ENCODE data around the gene ATXN1.
"Not testable (repeated sequence)": the region's sequence is repeated elsewhere in the genome, so short reads cannot be mapped to it uniquely, and the experiment has no call there.

Gene ATXN1

DNA sequence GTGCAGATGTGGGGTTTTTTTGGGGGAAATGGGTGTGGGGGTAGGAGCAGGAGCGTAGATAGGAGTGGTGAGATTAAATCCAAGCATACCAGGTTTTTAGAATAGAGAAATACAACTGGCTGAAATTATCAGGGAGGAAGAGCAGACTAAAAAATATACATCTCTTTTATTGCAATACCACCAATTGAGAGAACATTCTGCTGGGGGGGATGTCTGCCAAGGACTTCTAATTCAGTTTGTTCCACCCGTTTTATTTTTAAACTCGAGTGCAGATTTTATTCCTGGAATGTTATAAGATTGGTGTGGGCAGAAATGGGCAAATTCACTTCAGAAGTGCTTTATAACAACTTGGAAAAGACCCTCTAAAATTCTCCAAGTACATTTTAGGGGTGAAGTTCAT lies 330.2 kb downstream of the ATXN1 start:
- no peak for DNase-seq

GRCh38 chr6:16430391-16431089 lies 330.7 kb downstream of the ATXN1 start:
- no peak for DNase-seq

DNA sequence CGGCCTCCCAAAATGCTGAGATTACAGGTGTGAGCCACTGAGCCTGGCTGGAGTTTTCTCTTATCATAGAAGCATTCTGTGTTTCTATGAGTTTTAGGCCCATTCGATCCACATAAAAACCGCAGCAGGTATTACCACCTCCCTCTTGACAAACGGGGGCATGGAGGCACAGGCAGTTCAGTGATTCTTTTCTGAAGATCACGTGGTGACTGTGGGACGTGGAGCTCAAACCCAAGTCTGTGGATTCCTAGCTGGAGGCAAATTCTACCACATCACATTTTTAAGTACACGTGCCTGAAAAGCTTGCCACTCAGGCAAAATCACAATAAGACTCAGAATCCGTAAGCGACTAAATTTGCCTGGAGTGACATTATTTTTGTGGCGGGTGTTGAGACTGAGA lies 331.6 kb downstream of the ATXN1 start:
- DNase-seq, result no peak

GRCh38 chr6:16427124-16427523 lies 334.1 kb downstream of the ATXN1 start:
- no peak for DNase-seq

DNA sequence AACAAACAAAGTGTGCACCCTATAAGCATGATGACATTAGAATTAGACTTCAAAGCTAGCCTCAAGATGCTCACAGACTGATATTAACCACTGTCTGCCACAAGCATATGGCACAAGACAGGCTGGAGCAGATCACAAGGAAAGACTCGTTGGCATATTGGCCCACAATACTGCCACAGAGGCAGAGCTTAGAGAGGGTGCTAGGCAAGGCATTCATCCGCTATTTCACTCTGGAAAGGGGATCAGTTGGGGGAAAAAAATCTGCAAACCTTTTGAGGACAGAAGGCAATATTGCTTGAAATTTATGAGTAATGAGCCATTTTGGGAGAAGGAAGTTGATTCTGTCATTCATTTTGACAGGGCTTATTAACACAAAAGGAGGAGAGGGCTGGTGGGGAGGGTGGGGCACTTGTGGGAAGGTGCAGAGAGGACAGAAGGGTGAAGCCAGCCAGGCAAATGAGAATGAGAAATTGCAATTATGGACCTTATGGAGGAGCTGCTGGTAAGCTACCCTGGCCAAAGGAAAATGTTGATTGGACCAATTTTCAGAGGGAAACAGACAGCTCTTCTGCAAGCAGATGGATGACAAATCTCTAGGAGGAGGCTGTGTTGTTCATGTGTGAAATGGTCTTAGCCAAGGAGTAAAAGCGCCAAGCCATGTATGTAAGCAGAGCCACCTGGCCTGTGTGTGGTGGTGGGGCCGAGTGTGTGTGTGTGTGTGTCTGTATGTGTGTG lies 335.2 kb downstream of the ATXN1 start:
- peak in 1 of 2 donors; percentile 11 for DNase-seq

GRCh38 chr6:16421462-16421960 lies 339.7 kb downstream of the ATXN1 start:
- DNase-seq, result no peak

- DNase-seq, result peak; percentile 32 to 63
Observed at GRCh38 chr6:16420715-16421461, 340.4 kb downstream of the ATXN1 start.

GRCh38 chr6:16420337-16420714 lies 340.9 kb downstream of the ATXN1 start:
- DNase-seq, result no peak

DNA sequence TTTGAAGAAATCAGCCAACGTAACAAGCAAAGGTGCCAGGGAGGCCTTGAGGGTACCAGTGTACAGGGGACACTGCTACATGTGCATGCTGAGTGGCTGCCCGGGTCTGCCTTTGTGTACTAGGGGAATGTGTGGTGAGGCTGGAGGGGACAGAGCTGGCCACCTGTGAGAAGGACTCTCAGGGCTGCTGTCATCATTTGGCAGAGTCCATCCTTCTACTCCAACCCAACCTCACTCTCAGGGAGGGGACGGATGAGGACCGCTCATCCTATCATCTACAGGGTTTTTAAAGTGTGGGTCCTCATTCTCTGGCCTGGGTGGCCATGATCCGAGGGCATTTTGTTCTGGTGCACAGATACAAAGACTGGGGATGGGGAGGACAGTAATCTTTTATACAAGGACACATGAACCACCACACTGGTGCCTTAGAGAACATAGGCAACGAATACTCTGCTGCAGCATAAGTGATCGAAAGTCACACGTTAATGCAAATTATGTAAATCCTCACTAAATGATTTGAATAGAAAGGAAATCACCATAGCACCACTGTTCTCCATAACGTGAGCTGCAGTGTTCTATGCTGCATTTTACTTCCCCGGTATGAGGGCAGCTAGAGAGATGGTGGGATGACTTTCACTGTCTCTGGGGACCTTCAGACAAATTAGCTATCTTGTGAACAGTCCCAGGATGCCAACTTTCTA lies 341.5 kb downstream of the ATXN1 start:
- DNase-seq, result no peak

DNA sequence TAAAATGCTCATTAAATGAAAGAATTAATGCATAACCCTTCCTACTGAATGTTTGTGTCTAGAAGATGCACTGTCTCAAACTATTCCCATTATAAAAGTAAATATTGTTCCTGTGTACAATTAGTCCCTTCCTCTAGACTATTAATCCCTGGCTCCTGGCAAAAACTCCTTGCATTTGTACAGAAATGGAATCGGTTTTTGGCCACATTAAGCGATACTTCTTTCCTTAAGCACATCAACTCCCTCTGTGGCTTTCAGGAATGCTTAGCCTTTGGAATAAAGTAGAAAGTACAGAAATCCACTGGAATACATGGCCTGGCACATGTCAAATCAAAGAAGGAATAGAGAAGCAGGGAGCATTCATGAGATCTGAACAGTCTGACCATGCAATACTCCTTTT lies 343.1 kb downstream of the ATXN1 start:
- DNase-seq, result no peak

DNA sequence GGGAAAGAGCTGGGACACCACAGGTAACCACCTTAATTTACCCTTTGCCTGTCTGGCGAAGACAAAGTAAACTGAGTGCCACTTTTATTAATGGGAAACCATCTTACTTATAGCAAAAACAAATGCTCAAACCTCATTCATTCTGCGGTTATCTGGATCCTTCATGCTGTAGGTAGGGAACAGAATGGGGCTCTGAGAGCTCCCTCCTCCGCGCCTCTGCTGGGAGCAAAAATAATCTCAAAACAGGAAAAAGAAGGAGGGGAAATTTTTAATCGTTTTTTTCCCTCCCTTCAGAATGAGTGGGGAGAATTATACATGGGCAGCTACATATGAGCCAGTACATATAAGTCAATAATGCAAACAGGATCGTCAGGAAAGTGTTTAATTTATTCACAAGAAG lies 345.6 kb downstream of the ATXN1 start:
- no peak for DNase-seq

DNA sequence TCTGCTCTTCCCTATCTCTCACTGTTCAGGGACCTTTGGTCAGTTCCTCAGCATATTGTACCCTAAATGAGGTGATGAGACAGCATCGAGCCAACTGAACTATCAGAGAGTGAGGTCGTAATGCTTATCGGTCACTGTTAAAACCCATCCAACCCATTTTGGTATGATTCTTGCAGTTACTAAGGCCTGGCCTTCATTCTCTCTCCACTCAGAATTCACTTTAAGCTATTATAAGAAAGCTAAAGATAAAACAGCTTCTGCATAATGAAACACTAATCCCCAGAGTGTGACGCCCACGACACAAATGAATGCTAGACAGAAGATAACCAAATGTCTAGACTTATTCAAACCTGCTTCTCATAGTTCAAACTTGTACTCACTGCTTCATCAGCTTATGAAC lies 347.1 kb downstream of the ATXN1 start:
- DNase-seq, result peak; percentile 29 to 60

DNA sequence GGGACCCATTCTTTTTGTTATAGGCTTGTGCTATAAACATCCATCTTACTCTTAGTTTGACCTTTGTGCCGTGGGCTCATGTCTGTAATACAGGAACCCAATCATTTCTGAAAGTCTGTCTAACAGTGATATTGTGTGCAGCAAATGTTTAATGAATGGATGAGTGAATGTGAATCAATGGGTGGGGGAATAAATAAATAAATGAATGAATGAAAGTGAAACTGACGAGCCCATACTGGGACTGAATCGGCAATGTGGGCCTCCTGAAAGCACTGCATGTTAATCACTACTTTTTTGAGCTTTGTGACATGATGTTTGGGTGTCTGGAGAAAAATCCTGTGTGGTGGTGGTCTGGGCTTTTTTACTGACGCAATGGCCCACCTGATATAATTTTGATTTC lies 347.9 kb downstream of the ATXN1 start:
- DNase-seq, result peak in 1 of 2 donors; percentile 53

DNA sequence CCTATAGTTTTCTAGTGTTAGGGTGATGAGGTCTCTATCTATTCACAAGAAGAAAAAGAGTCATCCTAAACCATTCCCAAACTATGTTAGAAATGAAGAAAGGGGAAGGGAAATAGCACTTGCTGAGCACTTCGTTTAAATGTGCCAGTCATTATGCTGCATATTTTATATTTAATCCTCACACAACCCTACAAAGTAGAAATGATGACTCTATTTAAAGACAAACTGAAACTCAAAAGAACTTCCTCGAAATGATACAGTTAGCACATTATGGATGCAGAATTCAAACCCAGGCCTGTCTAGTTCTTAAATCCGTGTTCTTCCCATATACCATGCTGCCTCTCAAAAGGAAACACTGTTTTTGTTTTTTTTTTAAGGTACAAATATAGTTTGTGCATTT lies 348.3 kb downstream of the ATXN1 start:
- no peak for DNase-seq

DNA sequence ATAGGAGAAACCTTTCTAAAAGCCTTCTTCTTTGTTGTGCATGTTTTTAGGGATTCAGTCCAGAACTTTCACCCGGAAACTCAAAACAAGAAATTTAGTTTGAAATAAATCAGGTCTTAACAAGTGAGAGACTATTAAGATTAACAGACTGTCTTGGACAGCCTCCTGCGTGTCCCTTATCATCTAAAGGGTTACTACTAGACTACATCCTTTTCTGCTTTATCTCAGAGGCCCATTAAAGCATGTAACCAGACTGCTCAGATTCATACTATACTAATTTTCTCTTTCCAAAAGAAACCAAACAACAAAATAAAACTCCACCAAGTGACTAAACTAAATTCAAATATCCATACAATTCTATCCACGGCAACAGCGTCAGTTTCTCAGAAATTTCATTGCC lies 349.1 kb downstream of the ATXN1 start:
- no peak for DNase-seq

DNA sequence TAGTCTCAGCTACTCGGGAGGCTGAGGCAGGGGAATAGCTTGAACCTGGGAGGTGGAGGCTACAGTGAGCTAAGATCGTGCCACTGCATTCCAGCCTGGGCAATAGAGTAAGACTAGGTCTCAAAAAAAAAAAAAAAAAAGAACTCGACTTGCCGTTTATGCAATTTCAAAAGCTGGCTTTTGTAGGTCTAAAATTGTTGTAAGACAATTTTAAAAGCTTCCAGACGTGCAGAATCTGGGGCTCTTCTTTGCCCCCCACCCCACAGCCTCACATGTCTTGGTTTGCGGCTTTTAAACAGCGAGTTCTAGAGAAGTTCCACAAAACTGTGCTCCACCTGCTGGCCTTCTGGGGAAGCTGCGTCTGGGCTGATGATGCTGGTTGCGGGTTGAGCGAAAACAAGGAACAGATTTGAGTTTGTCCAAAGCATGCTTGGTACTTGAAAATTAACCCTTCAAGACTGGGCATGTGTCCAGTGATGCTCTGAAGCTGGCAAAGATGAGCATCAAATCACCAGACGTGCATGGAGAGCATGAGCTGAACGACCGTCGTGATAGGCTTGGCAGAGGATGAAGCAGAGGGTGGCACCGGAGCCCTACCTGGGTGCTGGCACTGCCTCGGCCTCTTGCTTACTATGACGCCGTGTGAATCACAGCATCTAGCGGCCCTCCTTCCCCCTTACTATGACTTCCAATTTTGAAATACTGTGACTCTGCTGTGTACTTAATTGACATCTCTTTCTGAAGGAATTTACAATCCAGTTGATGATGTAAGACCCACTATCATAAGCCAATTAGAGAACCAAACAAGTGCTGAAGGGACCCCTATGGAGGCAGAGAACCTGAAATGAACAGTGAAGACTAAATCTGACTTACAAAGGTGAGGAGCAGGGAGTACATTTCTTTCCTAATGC lies 351.5 kb downstream of the ATXN1 start:
- peak; percentile 62 to 64 for DNase-seq

DNA sequence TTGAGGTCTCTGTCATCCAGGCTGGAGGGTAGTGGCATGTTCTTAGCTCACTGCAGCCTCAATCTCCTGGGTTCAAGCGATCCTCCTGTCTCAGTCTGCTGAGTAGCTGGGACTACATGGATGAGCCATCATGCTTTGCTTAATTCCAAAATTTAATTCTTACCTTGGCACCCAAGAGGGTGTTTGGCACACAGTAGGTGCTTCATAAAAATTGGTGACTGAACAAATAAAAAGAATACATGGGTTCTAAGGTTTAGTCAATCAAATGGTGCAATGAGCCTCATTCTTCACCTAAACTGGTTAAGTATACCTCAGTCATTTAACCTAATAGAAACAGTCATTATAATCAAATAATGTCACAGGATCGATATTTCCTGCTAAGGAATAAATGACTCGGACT lies 352.5 kb downstream of the ATXN1 start:
- DNase-seq, result no peak

- DNase-seq, result no peak
Observed at GRCh38 chr6:16406966-16407365, 354.3 kb downstream of the ATXN1 start.

GRCh38 chr6:16406538-16406937 lies 354.7 kb downstream of the ATXN1 start:
- DNase-seq, result not testable (repeated sequence)

DNA sequence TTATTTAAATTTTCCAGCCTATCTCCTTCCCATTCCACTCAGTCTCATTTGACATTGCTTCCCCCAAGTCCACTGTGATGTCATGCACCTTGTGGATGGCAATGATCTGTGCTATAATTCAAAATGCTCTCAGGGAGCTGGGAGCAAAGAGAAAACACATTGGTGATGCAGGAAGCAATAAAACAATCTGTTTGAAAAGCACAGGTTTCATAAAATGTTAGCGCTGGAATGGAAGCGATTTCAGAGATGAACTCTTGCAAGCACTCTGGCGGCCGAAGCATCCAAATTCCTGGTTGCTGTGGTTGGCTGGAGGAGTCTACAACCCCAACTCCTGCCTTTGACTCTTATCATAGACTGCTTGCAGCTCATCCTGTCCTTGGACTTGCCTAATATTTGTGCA lies 355.9 kb downstream of the ATXN1 start:
- DNase-seq, result no peak

DNA sequence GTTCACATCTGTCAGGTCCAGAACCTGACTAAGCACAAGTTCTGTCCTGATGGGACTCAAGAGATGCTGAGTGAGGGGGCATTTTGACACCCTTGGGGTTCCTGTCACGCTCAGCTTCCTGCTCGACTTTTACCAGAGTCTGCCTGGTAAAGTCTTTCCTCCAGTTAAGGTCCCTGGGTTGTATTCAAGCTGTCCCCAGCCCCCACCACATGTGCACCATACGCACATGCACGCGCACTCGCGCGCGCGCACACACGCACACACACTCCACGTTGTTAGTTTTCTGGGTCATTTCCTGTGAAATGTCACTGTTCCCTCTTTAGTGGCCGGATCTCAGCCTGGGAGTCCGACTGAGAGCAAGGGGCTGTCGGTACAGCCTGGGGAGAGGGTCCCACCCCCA lies 356.8 kb downstream of the ATXN1 start:
- DNase-seq, result no peak

DNA sequence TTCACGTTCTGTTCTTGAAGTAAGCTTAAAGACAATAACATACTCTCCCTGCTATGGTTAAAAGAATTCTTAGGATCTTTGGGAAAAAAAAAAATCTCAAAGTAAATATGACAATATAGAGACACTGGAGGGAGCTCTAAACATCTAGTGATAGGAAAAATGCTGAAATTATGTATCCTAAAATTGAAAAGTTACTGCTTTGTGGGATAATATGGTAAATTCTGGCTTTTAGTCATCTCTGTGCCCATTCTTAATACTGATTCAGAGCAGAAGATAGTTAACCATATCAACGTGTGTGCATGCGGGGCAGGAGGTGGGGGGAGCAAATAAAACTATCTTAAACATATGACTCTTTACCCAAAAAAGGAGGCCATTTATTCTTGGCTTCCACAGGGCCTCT lies 357.4 kb downstream of the ATXN1 start:
- no peak for DNase-seq
